ENCODE measurements around the gene PTPRK.

Gene PTPRK

GRCh38 chr6:128337619-128338018 lies 182.8 kb downstream of the PTPRK start:
- H3K36me3 ChIP-seq (ENCODE audit: insufficient read depth, low read length), result no peaks in the 10 kb centered on the region
- H3K9ac ChIP-seq (ENCODE audit: low read depth, low read length), result no peak overlapping the region
- no peaks in the 10 kb centered on the region for H3K9me3 ChIP-seq (ENCODE audit: control insufficient read depth, insufficient read depth, low read length)
- peaks cover 5% of the 10 kb centered on the region; the same call in 1 of the 2 replicates for H3K4me1 ChIP-seq (ENCODE audit: insufficient read depth, low read length)

- Histone ChIP-seq H3K9me3 (ENCODE audit: control insufficient read depth, insufficient read depth, low read length) (no peaks in the 10 kb centered on the region), H3K4me1 (ENCODE audit: insufficient read depth, low read length) (peaks cover 7% of the 10 kb centered on the region; the same call in 1 of the 2 replicates), H3K36me3 (ENCODE audit: insufficient read depth, low read length) (no peaks in the 10 kb centered on the region), H3K9ac (ENCODE audit: low read depth, low read length) (no peak overlapping the region)
These were observed 183.8 kb downstream of the PTPRK start for GRCh38 chr6:128336436-128337095.

- Histone ChIP-seq H3K36me3 (ENCODE audit: insufficient read depth, low read length) (no peaks in the 10 kb centered on the region), H3K9me3 (ENCODE audit: control insufficient read depth, insufficient read depth, low read length) (no peaks in the 10 kb centered on the region), H3K4me1 (ENCODE audit: insufficient read depth, low read length) (peaks cover 7% of the 10 kb centered on the region; the same call in 1 of the 2 replicates), H3K9ac (ENCODE audit: low read depth, low read length) (no peak overlapping the region)
These were observed 184.4 kb downstream of the PTPRK start for GRCh38 chr6:128335963-128336362.

DNA sequence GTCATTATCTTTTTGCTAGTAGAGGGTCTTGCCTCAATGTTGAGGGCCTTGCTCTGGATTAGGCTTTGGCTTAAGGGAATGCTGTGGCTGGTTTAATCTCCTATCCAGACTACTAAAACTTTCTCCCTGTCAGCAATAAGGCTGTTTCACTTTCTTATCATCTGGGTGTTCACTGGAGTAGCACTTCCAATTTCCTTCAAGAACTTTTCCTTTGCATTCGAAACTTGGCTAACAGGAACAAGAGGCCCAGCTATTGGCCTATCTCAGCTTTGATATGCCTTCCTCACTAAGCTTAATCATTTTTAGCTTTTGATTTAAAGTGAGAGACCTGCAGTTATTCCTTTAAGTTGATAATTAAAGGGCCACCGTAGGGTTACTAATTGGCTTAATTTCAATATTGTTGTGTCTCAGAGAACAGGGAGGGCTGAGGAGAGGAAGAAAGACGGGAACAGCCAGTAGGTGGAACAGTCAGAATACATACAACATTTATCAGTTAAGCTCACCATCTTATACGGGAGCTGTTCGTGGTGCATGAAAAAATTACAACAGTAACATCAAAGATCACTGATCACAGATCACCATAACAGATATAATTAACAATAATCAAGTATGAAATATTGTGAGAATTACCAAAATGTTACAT lies 186.7 kb downstream of the PTPRK start:
- no peak overlapping the region for H3K9ac ChIP-seq (ENCODE audit: low read depth, low read length)
- peaks cover 7% of the 10 kb centered on the region; the same call in 1 of the 2 replicates for H3K4me1 ChIP-seq (ENCODE audit: insufficient read depth, low read length)
- no peaks in the 10 kb centered on the region for H3K9me3 ChIP-seq (ENCODE audit: control insufficient read depth, insufficient read depth, low read length)
- H3K36me3 ChIP-seq (ENCODE audit: insufficient read depth, low read length), result no peaks in the 10 kb centered on the region

GRCh38 chr6:128327890-128328289 lies 192.5 kb downstream of the PTPRK start:
- Histone ChIP-seq H3K9ac (ENCODE audit: low read depth, low read length) (no peak overlapping the region), H3K36me3 (ENCODE audit: insufficient read depth, low read length) (no peaks in the 10 kb centered on the region), H3K4me1 (ENCODE audit: insufficient read depth, low read length) (peaks cover 5% of the 10 kb centered on the region; the same call in 1 of the 2 replicates), H3K9me3 (ENCODE audit: control insufficient read depth, insufficient read depth, low read length) (no peaks in the 10 kb centered on the region; the same call in 1 of the 2 replicates)

- peaks cover 17% of the 10 kb centered on the region; the same call in 1 of the 2 replicates for H3K4me1 ChIP-seq (ENCODE audit: insufficient read depth, low read length)
- H3K9ac ChIP-seq (ENCODE audit: low read depth, low read length), result no peak overlapping the region
- no peaks in the 10 kb centered on the region; the same call in 1 of the 2 replicates for H3K9me3 ChIP-seq (ENCODE audit: control insufficient read depth, insufficient read depth, low read length)
- H3K36me3 ChIP-seq (ENCODE audit: insufficient read depth, low read length), result no peaks in the 10 kb centered on the region
These were observed 197.4 kb downstream of the PTPRK start for GRCh38 chr6:128323011-128323410.

DNA sequence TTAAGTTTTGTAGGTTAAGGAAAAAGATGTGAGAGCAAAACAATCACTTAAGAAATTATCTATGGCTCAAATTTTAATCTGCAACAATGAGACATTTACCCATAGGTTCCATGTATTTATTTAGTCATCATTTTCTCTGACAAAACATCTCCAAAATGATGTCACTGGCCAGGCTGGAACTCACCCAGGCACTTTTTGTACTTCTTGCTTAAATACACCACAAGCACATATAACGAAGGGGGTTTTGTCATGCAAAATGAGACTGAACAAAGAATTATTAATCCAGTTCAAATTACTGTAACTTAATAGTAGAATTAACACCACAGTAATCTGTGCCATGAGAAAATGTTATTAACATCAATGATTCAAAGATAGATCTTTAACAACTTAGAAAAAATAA lies 200.5 kb downstream of the PTPRK start:
- H3K4me1 ChIP-seq (ENCODE audit: insufficient read depth, low read length), result peaks cover 20% of the 10 kb centered on the region; the same call in 1 of the 2 replicates
- H3K9me3 ChIP-seq (ENCODE audit: control insufficient read depth, insufficient read depth, low read length), result no peaks in the 10 kb centered on the region
- no peak overlapping the region for H3K9ac ChIP-seq (ENCODE audit: low read depth, low read length)
- H3K36me3 ChIP-seq (ENCODE audit: insufficient read depth, low read length), result no peaks in the 10 kb centered on the region

DNA sequence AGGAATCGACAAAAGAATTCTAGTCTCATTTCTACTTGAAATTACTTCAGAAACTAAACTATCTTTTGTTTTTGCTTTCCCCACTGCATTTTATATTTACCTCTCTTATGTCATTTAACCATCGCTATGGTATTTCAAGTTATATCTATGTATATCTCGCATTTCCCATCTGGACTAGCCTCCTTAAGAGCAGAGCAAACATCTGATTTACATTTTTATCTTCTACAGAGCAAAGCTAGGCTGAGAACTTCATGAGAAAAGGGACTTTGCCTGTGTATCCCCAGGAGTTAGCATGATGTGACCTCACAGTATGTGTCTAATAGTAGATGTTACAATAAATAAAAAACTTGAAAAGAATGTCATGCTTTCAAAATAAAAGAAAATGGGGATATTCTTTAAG lies 201.2 kb downstream of the PTPRK start:
- Histone ChIP-seq H3K9ac (ENCODE audit: low read depth, low read length) (no peak overlapping the region), H3K36me3 (ENCODE audit: insufficient read depth, low read length) (no peaks in the 10 kb centered on the region), H3K4me1 (ENCODE audit: insufficient read depth, low read length) (peaks cover 25% of the 10 kb centered on the region; the same call in 1 of the 2 replicates), H3K9me3 (ENCODE audit: control insufficient read depth, insufficient read depth, low read length) (no peaks in the 10 kb centered on the region)

DNA sequence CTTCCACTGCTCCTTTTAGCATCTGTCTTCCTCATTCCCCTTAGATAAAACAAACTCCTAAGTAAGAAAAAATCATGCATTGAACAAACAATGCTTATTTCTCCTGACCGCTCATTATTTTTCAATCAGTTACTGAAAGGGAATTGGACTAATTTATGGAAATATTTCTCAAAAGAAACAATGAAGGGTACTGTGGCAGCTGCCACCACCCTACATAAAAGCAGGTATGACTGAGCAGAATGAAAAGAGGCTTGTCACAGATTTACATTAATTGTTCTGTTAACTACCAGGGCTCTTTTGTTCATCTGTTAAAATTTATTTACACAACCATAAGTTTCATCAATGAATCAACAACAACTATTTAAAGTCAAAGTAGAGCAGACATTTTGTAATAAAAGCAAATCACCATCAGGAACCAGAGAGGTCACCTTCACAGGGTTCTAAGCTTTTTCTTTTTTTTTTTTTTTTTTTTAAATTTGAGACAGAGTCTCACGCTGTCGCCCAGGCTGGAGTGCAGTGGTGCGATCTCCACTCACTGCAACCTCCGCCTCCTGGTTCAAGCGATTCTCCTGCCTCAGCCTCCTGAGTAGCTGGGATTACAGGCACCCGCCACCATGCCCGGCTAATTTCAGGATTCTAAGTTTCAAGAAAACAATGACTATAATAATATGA lies 204.0 kb downstream of the PTPRK start:
- Histone ChIP-seq H3K36me3 (ENCODE audit: insufficient read depth, low read length) (no peaks in the 10 kb centered on the region), H3K9me3 (ENCODE audit: control insufficient read depth, insufficient read depth, low read length) (no peaks in the 10 kb centered on the region), H3K4me1 (ENCODE audit: insufficient read depth, low read length) (peaks cover 37% of the 10 kb centered on the region; the same call in 1 of the 2 replicates), H3K9ac (ENCODE audit: low read depth, low read length) (no peak overlapping the region)

DNA sequence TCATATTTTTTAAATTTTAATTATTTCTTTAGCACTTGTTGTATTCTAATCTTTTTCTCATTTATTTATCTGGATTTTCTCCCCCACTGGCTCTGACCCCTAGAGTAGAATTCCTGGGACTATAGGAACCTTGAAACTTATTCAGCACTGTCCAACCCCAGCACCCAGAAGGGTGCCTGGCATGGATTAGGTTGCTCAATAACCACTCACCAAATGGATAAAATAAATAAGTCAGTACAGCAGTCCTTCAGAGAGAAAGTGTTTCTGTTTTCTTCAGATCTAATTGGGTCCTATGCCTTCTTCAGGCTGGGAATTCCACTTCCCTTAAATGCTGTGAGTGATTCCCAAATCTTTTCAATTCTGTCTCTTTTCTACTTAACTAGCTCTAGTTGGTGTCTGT lies 206.2 kb downstream of the PTPRK start:
- peaks cover 38% of the 10 kb centered on the region; the same call in 1 of the 2 replicates for H3K4me1 ChIP-seq (ENCODE audit: insufficient read depth, low read length)
- no peak overlapping the region for H3K9ac ChIP-seq (ENCODE audit: low read depth, low read length)
- H3K9me3 ChIP-seq (ENCODE audit: control insufficient read depth, insufficient read depth, low read length), result no peaks in the 10 kb centered on the region
- no peaks in the 10 kb centered on the region for H3K36me3 ChIP-seq (ENCODE audit: insufficient read depth, low read length)

DNA sequence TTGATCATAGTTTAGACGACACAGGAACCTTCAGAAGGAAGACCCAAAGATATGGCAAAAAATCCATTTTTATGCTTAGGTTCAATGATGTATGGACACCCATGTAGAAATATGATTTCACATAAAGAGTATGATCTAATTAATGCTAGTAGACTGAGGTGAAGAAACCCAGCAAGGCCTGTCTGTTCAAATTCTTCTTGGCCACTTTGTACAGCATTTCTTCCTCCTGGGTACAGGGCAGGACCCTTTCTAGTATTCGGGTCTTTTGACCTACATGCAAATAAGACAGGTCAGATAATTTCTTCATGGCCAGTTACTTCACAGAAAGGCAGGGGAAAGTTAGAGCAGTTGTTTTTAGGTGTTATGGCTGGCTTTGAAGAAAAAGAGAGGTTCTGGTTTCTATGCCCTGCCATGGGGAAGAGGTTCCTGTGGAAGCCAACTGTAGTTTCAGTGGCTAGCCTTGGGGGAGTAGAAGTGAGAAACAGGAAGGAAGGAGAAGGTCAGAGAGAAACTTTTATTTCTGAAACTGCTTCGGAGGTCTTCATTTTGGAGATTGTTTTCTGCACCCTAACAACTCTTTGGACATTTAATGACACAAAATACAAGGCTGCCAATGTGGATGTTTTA lies 208.3 kb downstream of the PTPRK start:
- Histone ChIP-seq H3K36me3 (ENCODE audit: insufficient read depth, low read length) (no peaks in the 10 kb centered on the region), H3K9ac (ENCODE audit: low read depth, low read length) (no peak overlapping the region), H3K9me3 (ENCODE audit: control insufficient read depth, insufficient read depth, low read length) (no peaks in the 10 kb centered on the region), H3K4me1 (ENCODE audit: insufficient read depth, low read length) (peaks cover 28% of the 10 kb centered on the region; the same call in 1 of the 2 replicates)

- Histone ChIP-seq H3K9me3 (ENCODE audit: control insufficient read depth, insufficient read depth, low read length) (no peaks in the 10 kb centered on the region), H3K4me1 (ENCODE audit: insufficient read depth, low read length) (peaks cover 25% of the 10 kb centered on the region; the same call in 1 of the 2 replicates), H3K9ac (ENCODE audit: low read depth, low read length) (no peak overlapping the region), H3K36me3 (ENCODE audit: insufficient read depth, low read length) (no peaks in the 10 kb centered on the region)
These were observed 209.9 kb downstream of the PTPRK start for GRCh38 chr6:128310451-128310850.

- no peaks in the 10 kb centered on the region for H3K9me3 ChIP-seq (ENCODE audit: control insufficient read depth, insufficient read depth, low read length)
- 0 out of 2 replicates have a peak, but pooled peaks cover 9% of the 10 kb centered on the region for H3K4me1 ChIP-seq (ENCODE audit: insufficient read depth, low read length)
- H3K9ac ChIP-seq (ENCODE audit: low read depth, low read length), result no peak overlapping the region
- no peaks in the 10 kb centered on the region for H3K36me3 ChIP-seq (ENCODE audit: insufficient read depth, low read length)
These were observed 212.7 kb downstream of the PTPRK start for GRCh38 chr6:128307671-128308070.

DNA sequence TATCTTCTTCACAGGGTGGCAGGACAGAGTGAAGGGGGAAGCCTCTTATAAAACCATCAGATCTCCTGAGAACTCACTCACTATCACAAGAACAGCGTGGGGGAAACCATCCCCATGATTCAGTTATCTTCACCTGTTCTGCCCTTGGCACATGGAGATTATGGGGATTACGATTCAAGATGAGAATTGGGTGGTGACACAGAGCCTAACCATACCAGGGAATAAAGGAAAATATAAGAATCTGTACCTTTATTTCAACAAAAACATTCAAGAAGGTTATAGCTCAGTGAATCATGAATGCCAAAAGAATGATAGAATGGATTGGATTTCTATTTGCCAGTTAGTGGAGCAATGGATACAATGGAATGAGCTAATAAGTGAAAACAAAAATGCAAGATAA lies 214.4 kb downstream of the PTPRK start:
- H3K9ac ChIP-seq (ENCODE audit: low read depth, low read length), result no peak overlapping the region
- H3K36me3 ChIP-seq (ENCODE audit: insufficient read depth, low read length), result no peaks in the 10 kb centered on the region
- H3K9me3 ChIP-seq (ENCODE audit: control insufficient read depth, insufficient read depth, low read length), result no peaks in the 10 kb centered on the region
- H3K4me1 ChIP-seq (ENCODE audit: insufficient read depth, low read length), result 0 out of 2 replicates have a peak, but pooled peaks cover 9% of the 10 kb centered on the region
